H9 (cell line): ENCODE results near the gene MAP2. TPM values are rescaled to one million over a fixed set of nuclear protein-coding genes. Genes with fewer than 3 reads are reported as not detected.
"Not testable (repeated sequence)": the region's sequence is repeated elsewhere in the genome, so short reads cannot be mapped to it uniquely, and the experiment has no call there.

ENCODE experiments used
- DNase-seq: peaks from one replicate; pipeline ENCODE4 v3.0.0-alpha.2; 2017
- H2AFZ ChIP-seq: one replicate; pipeline ENCODE4 v1.6.1; 2013; ENCODE audit warnings: mild to moderate bottlenecking, low read length, control low read depth, moderate library complexity
- H2AK5ac ChIP-seq: 2 replicates; pipeline ENCODE4 v1.6.1; 2013; ENCODE audit warnings: low read length, control low read depth, mixed read lengths; ENCODE audit not compliant: insufficient read length
- H2BK120ac ChIP-seq: one replicate; pipeline ENCODE4 v1.6.1; 2013; ENCODE audit warnings: low read depth, mild to moderate bottlenecking, low read length, control low read depth, inconsistent platforms; ENCODE audit not compliant: poor library complexity, severe bottlenecking
- H2BK12ac ChIP-seq: 2 replicates; pipeline ENCODE4 v1.6.1; 2013; ENCODE audit warnings: low read length, control low read depth, mixed read lengths, low read depth; ENCODE audit not compliant: insufficient read length
- H2BK15ac ChIP-seq: 2 replicates; pipeline ENCODE4 v1.6.1; 2013; ENCODE audit warnings: low read depth, low read length, control low read depth
- H2BK20ac ChIP-seq: one replicate; pipeline ENCODE4 v1.6.1; 2013; ENCODE audit warnings: low read depth, mild to moderate bottlenecking, low read length, control low read depth, inconsistent platforms; ENCODE audit not compliant: poor library complexity, severe bottlenecking
- H2BK5ac ChIP-seq: 2 replicates; pipeline ENCODE4 v1.6.1; 2013; ENCODE audit warnings: low read length, control low read depth, mixed read lengths; ENCODE audit not compliant: insufficient read length
- H3K14ac ChIP-seq: 2 replicates; pipeline ENCODE4 v1.6.1; 2013; ENCODE audit warnings: low read length, control low read depth; ENCODE audit not compliant: insufficient read depth
- H3K18ac ChIP-seq: 2 replicates; pipeline ENCODE4 v1.6.1; 2013; ENCODE audit warnings: low read depth, mild to moderate bottlenecking, mixed read lengths, low read length, control low read depth; ENCODE audit not compliant: insufficient read length
- H3K23ac ChIP-seq: 2 replicates; pipeline ENCODE4 v1.6.1; 2013; ENCODE audit warnings: low read length, control low read depth, mixed read lengths, low read depth; ENCODE audit not compliant: insufficient read length
- H3K23me2 ChIP-seq: 2 replicates; pipeline ENCODE4 v1.6.1; 2013; ENCODE audit warnings: low read depth, mild to moderate bottlenecking, mixed read lengths, low read length, control low read depth; ENCODE audit not compliant: insufficient read length, poor library complexity, severe bottlenecking
- H3K27ac ChIP-seq: 2 replicates; pipeline ENCODE4 v1.5.1; 2013; ENCODE audit warnings: low read length, control low read depth, mixed read lengths, low read depth; ENCODE audit not compliant: insufficient read length
- H3K27me3 ChIP-seq: 2 replicates; pipeline ENCODE4 v1.6.1; 2013; ENCODE audit warnings: low read length, control low read depth, inconsistent platforms; ENCODE audit not compliant: insufficient read depth
- H3K4ac ChIP-seq: 2 replicates; pipeline ENCODE4 v1.6.1; 2013; ENCODE audit warnings: low read depth, mild to moderate bottlenecking, control low read depth, inconsistent platforms, low read length, moderate library complexity
- H3K4me1 ChIP-seq: 2 replicates; pipeline ENCODE4 v1.6.1; 2013; ENCODE audit warnings: low read length, control low read depth, inconsistent platforms; ENCODE audit not compliant: insufficient read depth
- H3K4me2 ChIP-seq: 2 replicates; pipeline ENCODE4 v1.6.1; 2013; ENCODE audit warnings: low read length, control low read depth, mixed read lengths; ENCODE audit not compliant: insufficient read length, insufficient read depth
- H3K56ac ChIP-seq: 2 replicates; pipeline ENCODE4 v1.6.1; 2013; ENCODE audit warnings: low read depth, mild to moderate bottlenecking, mixed read lengths, low read length, control low read depth; ENCODE audit not compliant: insufficient read length
- H3K79me1 ChIP-seq: 2 replicates; pipeline ENCODE4 v1.6.1; 2013; ENCODE audit warnings: low read depth, mild to moderate bottlenecking, moderate library complexity, low read length, control low read depth, inconsistent platforms; ENCODE audit not compliant: insufficient read depth, poor library complexity, severe bottlenecking
- H3K79me2 ChIP-seq: 2 replicates; pipeline ENCODE4 v1.6.1; 2013; ENCODE audit warnings: low read length, control low read depth, inconsistent platforms; ENCODE audit not compliant: insufficient read depth
- H3K9ac ChIP-seq: 2 replicates; pipeline ENCODE4 v1.6.1; 2013; ENCODE audit warnings: low read length, control low read depth, mixed read lengths; ENCODE audit not compliant: insufficient read length; ENCODE audit errors: extremely low read depth
- H3K9me3 ChIP-seq: one replicate; pipeline ENCODE4 v1.6.1; 2013; ENCODE audit warnings: low read depth, low read length, inconsistent platforms; ENCODE audit not compliant: control insufficient read depth
- H3T11ph ChIP-seq: one replicate; pipeline ENCODE4 v1.6.1; 2013; ENCODE audit warnings: mild to moderate bottlenecking, low read length, control low read depth, inconsistent platforms
- H4K20me1 ChIP-seq: one replicate; pipeline ENCODE4 v1.6.1; 2013; ENCODE audit not compliant: control insufficient read depth, insufficient read length, insufficient read depth
- H4K5ac ChIP-seq: 2 replicates; pipeline ENCODE4 v1.6.1; 2013; ENCODE audit warnings: low read depth, mild to moderate bottlenecking, mixed read lengths, low read length, control low read depth; ENCODE audit not compliant: insufficient read length
- H4K8ac ChIP-seq: replicated peaks from 2 replicates; pipeline ENCODE4 v1.6.1; 2013; ENCODE audit warnings: low read length, control low read depth, mixed read lengths, low read depth; ENCODE audit not compliant: insufficient read length
- H4K91ac ChIP-seq: 2 replicates; pipeline ENCODE4 v1.6.1; 2013; ENCODE audit warnings: low read depth, mild to moderate bottlenecking, moderate library complexity, mixed read lengths, low read length, control low read depth; ENCODE audit not compliant: insufficient read length
- H3K27ac Mint-ChIP-seq, 3 experiments: 2 replicates in 2 of 3; 3 replicates in 1 of 3; pipeline ENCODE4 v1.8.0; 2020 to 2021; ENCODE audit warnings: mixed read lengths in 3 of 3, mild to moderate bottlenecking in 1 of 3, moderate library complexity in 1 of 3
- H3K27me3 Mint-ChIP-seq: 2 replicates; pipeline ENCODE4 v1.8.0; 2021; ENCODE audit warnings: low read depth, mild to moderate bottlenecking, moderate library complexity, mixed read lengths
- H3K36me3 Mint-ChIP-seq, 3 experiments: 2 replicates in 2 of 3; 3 replicates in 1 of 3; pipeline ENCODE4 v1.8.0; 2020 to 2021; ENCODE audit warnings: low read depth in 3 of 3, mixed read lengths in 3 of 3; ENCODE audit not compliant: insufficient read depth in 1 of 3
- H3K4me1 Mint-ChIP-seq, 2 experiments: 2 replicates each; pipeline ENCODE4 v1.8.0; 2020; ENCODE audit warnings: mixed read lengths in 2 of 2
- H3K4me3 Mint-ChIP-seq, 2 experiments: 2 replicates in 1 of 2; 3 replicates in 1 of 2; pipeline ENCODE4 v1.8.0; 2020 to 2021; ENCODE audit warnings: mild to moderate bottlenecking in 2 of 2, mixed read lengths in 2 of 2, moderate library complexity in 1 of 2
- H3K9me3 Mint-ChIP-seq, 2 experiments: 2 replicates in 1 of 2; 3 replicates in 1 of 2; pipeline ENCODE4 v1.8.0; 2020; ENCODE audit warnings: mild to moderate bottlenecking in 2 of 2, mixed read lengths in 2 of 2, moderate library complexity in 1 of 2
- WGBS: extraction: QIAGEN DNeasy Blood & Tissue Kit; methylation state at CpG from one replicate; pipeline ENCODE4 v1.1.7; 2013; ENCODE audit warnings: missing lambda C conversion rate, low lambda C conversion rate, mixed read lengths; ENCODE audit not compliant: insufficient read length; ENCODE audit errors: extremely low coverage; 5-methylcytosine and 5-hydroxymethylcytosine counted together
- total RNA-seq: library from RNA; stranded (reverse); gene quantifications from 2 replicates; pipeline ENCODE4 v1.2.1, GENCODE V29; 2021

The MAP2 gene
- total RNA-seq, 1 experiment from 2014 or later, result 0.87 TPM

DNA sequence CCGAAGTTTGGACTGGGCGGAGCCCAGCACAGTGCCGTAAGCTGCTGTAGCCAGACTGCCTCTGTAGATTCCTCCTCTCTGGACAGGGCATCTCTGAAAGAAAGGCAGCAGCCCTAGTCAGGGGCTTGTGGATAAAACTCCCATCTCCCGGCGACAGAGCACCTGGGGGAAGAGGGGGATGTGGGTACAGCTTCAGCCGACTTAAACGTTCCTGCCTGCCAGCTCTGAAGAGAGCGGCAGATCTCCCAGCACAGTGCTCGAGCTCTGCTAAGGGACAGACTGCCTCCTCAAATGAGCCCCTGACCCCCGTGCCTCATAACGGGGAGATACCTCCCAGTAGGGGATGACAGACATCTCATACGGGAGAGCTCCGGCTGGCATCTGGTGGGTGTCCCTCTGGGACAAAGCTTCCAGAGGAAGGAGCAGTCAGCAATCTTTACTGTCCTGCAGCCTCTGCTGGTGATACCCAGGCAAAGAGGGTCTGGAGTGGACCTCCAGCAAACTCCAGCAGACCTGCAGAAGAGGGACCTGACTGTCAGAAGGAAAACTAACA is 71.3 kb downstream of the MAP2 start:
- H3K79me2 ChIP-seq, H2BK120ac ChIP-seq, H3K27me3 ChIP-seq, H2BK15ac ChIP-seq, DNase-seq, H3K4me1 ChIP-seq, H3K18ac ChIP-seq, H3T11ph ChIP-seq, H2BK20ac ChIP-seq, H3K9ac ChIP-seq, H3K4me2 ChIP-seq, H2BK12ac ChIP-seq, H4K8ac ChIP-seq, H4K20me1 ChIP-seq, H3K27ac ChIP-seq, H3K79me1 ChIP-seq, H3K4me3 Mint-ChIP-seq, H3K4me1 Mint-ChIP-seq, H3K23ac ChIP-seq, H4K5ac ChIP-seq, H3K56ac ChIP-seq, H3K4ac ChIP-seq, H3K27ac Mint-ChIP-seq, H2AK5ac ChIP-seq, H3K9me3 ChIP-seq, H2AFZ ChIP-seq, H3K14ac ChIP-seq, H3K23me2 ChIP-seq, H4K91ac ChIP-seq, H2BK5ac ChIP-seq: not testable (repeated sequence)
- Mint-ChIP-seq H3K27me3 (peaks cover 39% of the 10 kb centered on the region), H3K9me3 (peaks cover 40 to 55% of the 10 kb centered on the region in 2 experiments), H3K36me3 (peaks cover 0 to 42% (median 21%) of the 10 kb centered on the region in 3 experiments; a peak in 5 of 7 replicates)
- no CpG with 5 or more reads among the region's 13 CpGs for WGBS
